HG03442 (cell line): ENCODE results near the gene NDN.

Experiments used
- ATAC-seq: cut with Tn5 transposase; IDR thresholded peaks from one replicate; pipeline ENCODE4 v1.9.1; 2021; ENCODE audit warnings: mild to moderate bottlenecking, moderate library complexity; ENCODE audit not compliant: unreplicated experiment

The NDN gene

DNA sequence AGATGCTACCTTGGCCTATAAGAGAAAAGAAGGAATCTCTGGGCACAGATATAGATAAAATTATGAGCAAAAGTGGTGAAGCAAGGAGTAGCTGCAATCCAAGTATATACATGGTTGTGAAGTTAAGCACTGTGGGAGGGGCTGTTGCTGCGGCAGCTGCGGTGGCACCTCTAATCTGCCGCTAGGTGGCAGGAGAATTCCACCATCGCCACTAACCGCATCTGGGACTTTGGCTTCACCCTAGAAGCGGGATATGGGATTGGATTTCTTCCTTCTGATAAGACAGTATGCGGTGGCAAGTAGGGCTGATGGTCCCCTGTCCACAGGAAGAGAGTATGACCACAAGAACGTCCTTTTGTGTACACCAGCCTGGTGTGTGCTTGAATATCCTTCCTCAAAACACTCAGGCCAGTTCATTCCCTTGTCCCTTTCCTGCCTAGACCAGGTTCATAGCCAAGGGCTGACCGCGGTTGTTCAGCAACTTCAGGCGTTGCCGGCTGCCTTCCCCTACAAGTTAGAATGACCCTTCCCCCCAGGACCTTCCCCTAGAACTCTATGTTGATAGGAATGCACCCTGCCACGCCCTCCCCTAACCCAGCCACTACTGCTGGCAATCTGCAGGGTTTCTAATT is 44.6 kb downstream of the NDN start:
- no peak for ATAC-seq
